GM20000 (cell line): Measurements from ENCODE around the gene ITPR2.

Source experiments
- DNase-seq: peaks from one replicate; pipeline ENCODE4 v3.0.0; 2012; ENCODE audit warnings: low spot score
- TF ChIP-seq, protein P1 (sequence below): IDR thresholded peaks from 2 replicates; pipeline ENCODE4 v1.5.1; 2012; ENCODE audit warnings: mild to moderate bottlenecking, control low read depth; ENCODE audit errors: extremely low read depth, missing control alignments

The ITPR2 gene

DNA sequence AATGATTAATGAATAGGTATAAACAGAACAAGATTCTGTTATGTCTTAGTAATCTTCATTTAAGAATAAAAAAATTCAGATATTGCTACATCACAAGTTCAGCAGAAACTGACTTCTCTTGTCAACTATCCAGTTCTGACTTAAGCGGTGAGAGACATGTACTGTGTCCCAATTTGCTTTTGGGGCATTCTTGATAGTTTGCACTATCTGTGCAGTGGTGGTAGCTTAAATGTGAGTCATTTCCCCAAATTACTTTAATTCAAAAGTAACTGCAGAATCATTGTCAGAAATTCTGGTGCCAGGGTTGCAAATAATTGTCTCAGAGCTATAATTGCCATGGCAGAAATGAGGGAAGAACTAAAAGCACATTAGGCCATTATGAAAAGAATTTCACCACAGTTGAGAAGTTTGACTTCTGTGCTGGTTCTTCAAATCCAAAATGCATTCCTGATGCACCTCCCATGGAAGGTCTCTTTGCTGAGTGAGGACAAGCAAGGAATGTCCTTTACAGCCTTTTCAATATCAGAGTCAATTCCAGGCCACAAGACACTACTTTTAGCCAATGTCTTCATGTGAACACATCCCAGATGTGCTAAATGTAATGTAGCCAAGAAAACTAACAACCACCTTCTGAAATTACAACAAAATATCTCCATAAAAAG, 332.9 kb downstream of the ITPR2 start:
- TF ChIP-seq, protein P1, sequence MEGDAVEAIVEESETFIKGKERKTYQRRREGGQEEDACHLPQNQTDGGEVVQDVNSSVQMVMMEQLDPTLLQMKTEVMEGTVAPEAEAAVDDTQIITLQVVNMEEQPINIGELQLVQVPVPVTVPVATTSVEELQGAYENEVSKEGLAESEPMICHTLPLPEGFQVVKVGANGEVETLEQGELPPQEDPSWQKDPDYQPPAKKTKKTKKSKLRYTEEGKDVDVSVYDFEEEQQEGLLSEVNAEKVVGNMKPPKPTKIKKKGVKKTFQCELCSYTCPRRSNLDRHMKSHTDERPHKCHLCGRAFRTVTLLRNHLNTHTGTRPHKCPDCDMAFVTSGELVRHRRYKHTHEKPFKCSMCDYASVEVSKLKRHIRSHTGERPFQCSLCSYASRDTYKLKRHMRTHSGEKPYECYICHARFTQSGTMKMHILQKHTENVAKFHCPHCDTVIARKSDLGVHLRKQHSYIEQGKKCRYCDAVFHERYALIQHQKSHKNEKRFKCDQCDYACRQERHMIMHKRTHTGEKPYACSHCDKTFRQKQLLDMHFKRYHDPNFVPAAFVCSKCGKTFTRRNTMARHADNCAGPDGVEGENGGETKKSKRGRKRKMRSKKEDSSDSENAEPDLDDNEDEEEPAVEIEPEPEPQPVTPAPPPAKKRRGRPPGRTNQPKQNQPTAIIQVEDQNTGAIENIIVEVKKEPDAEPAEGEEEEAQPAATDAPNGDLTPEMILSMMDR, result no peak
- DNase-seq, result no peak

DNA sequence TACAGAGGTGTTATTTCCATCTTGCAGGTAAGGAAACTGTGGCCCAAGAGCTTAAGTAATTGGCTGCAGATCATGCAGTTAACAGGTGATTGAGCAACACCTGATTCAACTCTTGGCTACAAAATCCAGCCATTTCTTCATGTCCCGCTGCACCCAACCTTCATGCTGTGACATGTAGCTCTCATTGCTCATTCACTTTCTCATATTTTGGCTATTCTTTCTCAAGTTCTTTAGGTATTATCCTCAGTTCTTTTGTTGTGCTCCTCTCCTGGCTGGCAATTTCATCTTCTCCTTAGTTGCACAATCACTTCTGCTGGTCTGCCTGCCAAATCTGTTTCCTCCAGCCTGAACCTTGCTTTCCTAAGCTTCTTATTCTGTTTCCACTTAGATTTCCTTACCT, 336.8 kb downstream of the ITPR2 start:
- TF ChIP-seq, protein P1, result no peak
- no peak for DNase-seq

DNA sequence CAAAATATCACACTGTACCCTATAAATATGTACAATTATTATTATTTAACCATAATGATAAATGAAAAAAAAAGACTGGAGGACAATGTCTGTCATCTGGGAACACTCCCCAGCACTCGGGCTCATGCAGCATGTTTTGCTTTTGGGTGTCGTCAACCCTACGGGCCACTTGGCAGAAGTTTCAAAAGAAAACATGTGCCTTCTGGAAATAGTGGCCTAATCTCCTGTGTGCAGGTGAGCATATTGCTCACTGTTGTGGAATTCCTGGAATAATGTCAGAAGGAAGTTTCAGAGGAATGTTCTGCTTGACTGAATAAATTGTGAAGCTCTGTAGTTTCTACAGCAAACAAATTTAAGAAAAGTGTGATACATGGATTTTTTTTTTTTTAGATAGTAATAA, 339.3 kb downstream of the ITPR2 start:
- TF ChIP-seq, protein P1, result no peak
- no peak for DNase-seq

DNA sequence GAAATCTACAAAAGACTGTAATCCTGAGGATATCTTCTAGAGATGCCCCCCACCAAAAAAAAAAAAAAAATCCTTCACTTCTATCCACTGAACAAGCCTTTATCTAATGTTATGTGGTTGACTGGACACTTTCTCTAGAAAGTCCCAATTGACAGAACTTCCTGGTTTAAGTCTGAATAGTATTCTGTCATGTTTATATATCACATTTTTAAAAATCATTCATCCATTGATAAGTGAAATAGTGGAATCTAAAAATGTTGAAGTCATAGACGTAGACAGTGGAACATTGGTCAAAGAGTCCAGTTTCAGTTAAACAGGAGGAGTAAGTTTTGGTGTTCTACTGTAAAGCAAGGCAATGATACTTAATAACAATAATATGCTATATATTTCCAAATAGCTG, 340.6 kb downstream of the ITPR2 start:
- no peak for DNase-seq
- TF ChIP-seq, protein P1, result no peak

DNA sequence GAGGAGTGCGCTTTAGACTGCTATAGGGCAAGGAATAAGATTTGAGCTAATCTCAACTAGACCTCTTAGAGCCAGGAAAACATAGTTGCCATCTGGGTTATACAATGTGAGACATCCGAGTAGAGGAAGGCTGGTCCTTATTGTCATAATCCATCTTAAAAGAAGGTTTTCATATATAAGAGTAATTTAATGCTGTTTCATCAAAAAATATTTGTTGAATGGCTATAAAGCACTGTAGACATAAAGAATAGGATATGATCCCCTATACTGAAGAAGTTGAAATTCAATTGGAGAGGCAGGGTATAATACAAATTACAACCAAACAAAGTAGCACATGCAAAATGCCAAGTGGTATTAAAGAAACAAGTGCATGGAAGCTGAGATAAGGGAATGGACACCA, 343.1 kb downstream of the ITPR2 start:
- TF ChIP-seq, protein P1, result no peak
- DNase-seq, result no peak

DNA sequence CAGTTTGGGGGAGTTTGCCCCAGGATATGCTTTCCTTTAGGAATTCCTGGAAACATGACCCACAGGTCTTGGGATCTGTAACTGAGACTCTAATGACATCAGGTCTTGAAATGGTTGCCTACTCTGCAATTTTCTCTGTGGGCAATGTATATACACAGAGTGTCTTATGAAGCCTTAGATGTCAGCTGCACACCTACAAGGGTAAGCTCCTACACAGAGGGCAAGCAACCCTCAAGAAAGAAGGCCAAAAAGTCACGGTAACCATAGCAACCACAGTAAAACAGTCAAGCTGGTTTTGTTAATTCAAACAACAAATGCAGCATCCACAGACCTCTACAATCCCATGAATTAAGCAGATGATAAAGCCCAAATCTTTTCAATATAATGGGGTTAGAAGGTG, 344.6 kb downstream of the ITPR2 start:
- TF ChIP-seq, protein P1, result no peak
- DNase-seq, result no peak

DNA sequence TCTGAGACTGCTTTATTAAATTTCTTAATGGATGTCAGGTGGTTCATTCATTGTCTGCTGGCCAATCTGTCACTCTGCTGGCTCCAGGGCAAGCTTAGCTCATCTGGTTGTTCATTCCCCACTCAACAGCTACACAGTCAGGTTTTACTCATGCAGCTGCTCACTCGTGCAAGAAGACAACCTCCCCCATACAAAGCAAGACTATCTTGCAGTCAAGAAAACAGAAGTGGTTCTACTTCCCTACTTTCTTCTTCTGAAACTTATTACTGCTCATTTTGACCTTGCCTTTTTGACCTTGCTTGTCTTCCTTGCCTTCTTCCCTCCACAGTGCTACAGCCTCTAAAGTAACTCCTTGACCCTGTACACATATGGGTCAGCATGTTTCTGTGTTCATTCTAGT, 359.7 kb downstream of the ITPR2 start:
- DNase-seq, result peak; percentile 72
- TF ChIP-seq, protein P1, result no peak
